B cell (primary cell): ENCODE results near the gene CKAP2L. TPM values are rescaled to one million over a fixed set of nuclear protein-coding genes. Genes with fewer than 3 reads are reported as not detected.

Experiments
- ATAC-seq: fragments of 200-7000 bp; cut with Tn5 transposase; one replicate; pipeline ENCODE4 v1.10.0; 2021; ENCODE audit warnings: low read depth, mild to moderate bottlenecking, moderate number of reproducible peaks, moderate library complexity
- CTCF ChIA-PET: fragments of 350-600 bp; sonication (Branson Sonifier 250); formaldehyde crosslinking; loops from one replicate; lab custom pipeline; 2021; ENCODE audit warnings: antibody characterized with exemption, inconsistent platforms; lab: Charles Lee
- POLR2A ChIA-PET: fragments of 350-600 bp; sonication (Branson Sonifier 250); formaldehyde crosslinking; loops from one replicate; lab custom pipeline; 2021; ENCODE audit warnings: antibody characterized with exemption; lab: Charles Lee
- DNase-seq: peaks from one replicate; pipeline ENCODE4 v3.0.0; 2013
- H2AFZ ChIP-seq: 2 replicates; pipeline ENCODE4 v1.6.1; 2012; ENCODE audit warnings: mild to moderate bottlenecking, low read depth, low read length; ENCODE audit not compliant: insufficient read depth, poor library complexity, severe bottlenecking
- H3K27ac ChIP-seq, 2 donors: 1 replicate in 1 of 2; 2 replicates in 1 of 2; pipeline ENCODE4 v1.5.1; 2012 to 2013; ENCODE audit warnings: low read length in 2 of 2, mild to moderate bottlenecking in 2 of 2, moderate library complexity in 1 of 2
- H3K27me3 ChIP-seq, 4 experiments: fragments of 200-600 bp in 1 of 4; sonication (generic) in 1 of 4; replicated peaks in 1 of 4; 1 replicate in 2 of 4; 2 replicates in 2 of 4; pipeline versions ENCODE4 v1.6.1 to v1.7.0; 2013 to 2016; ENCODE audit warnings: low read length in 3 of 4, mild to moderate bottlenecking in 2 of 4, mixed read lengths in 1 of 4, moderate library complexity in 1 of 4; ENCODE audit not compliant: insufficient read depth in 4 of 4, control insufficient read depth in 3 of 4; ENCODE audit errors: control extremely low read depth in 1 of 4
- H3K36me3 ChIP-seq, 2 experiments: replicated peaks in 1 of 2; 1 replicate in 1 of 2; 2 replicates in 1 of 2; pipeline versions ENCODE4 v1.6.1 to v1.7.1; 2013; ENCODE audit warnings: low read length in 1 of 2; ENCODE audit not compliant: insufficient read depth in 2 of 2, control insufficient read depth in 1 of 2; ENCODE audit errors: control extremely low read depth in 1 of 2, extremely low read depth in 1 of 2
- H3K4me1 ChIP-seq, 2 donors: fragments of 200-600 bp in 1 of 2; sonication (generic) in 1 of 2; 1 replicate in 1 of 2; 2 replicates in 1 of 2; pipeline versions ENCODE4 v1.5.1 to v1.6.1; 2013 to 2017; ENCODE audit warnings: low read length in 2 of 2; ENCODE audit not compliant: control insufficient read depth in 2 of 2, insufficient read depth in 2 of 2
- H3K4me2 ChIP-seq: replicated peaks from 2 replicates; pipeline ENCODE3; 2012; ENCODE audit warnings: mild to moderate bottlenecking, low read depth, low read length; ENCODE audit not compliant: poor library complexity, severe bottlenecking
- H3K4me3 ChIP-seq, 5 experiments: fragments of 200-600 bp in 1 of 5; sonication (generic) in 1 of 5; 1 replicate in 3 of 5; 2 replicates in 2 of 5; pipeline versions ENCODE4 v1.5.1 to v1.7.0; 2011 to 2016; ENCODE audit warnings: low read length in 4 of 5, mild to moderate bottlenecking in 4 of 5, low read depth in 2 of 5, control low read depth in 1 of 5, moderate library complexity in 1 of 5; ENCODE audit not compliant: insufficient read depth in 1 of 5; ENCODE audit errors: control extremely low read depth in 1 of 5, extremely low read depth in 1 of 5
- H3K79me2 ChIP-seq: fragments of 200-600 bp; sonication (generic); one replicate; pipeline ENCODE4 v1.6.0; 2016; ENCODE audit warnings: low read length; ENCODE audit not compliant: control insufficient read depth, insufficient read depth
- H3K9ac ChIP-seq: fragments of 200-600 bp; sonication (generic); 2 replicates; pipeline ENCODE4 v1.6.1; 2017; ENCODE audit warnings: mild to moderate bottlenecking, low read length, moderate library complexity
- H3K9me3 ChIP-seq, 3 donors: one replicate each; pipeline versions ENCODE4 v1.6.1 to v1.7.1; 2013; ENCODE audit warnings: low read length in 2 of 3; ENCODE audit not compliant: control insufficient read depth in 2 of 3, insufficient read depth in 1 of 3; ENCODE audit errors: control extremely low read depth in 1 of 3
- H4K20me1 ChIP-seq: 2 replicates; pipeline ENCODE4 v1.6.0; 2012; ENCODE audit warnings: mild to moderate bottlenecking, low read length; ENCODE audit not compliant: insufficient read depth, control insufficient read depth, poor library complexity, severe bottlenecking
- H3K27ac Mint-ChIP-seq: one replicate; pipeline ENCODE4 v1.8.0; 2021; ENCODE audit warnings: mixed read lengths
- H3K27me3 Mint-ChIP-seq: one replicate; pipeline ENCODE4 v1.8.0; 2021; ENCODE audit warnings: mixed read lengths
- H3K4me1 Mint-ChIP-seq: one replicate; pipeline ENCODE4 v1.8.0; 2021; ENCODE audit warnings: mixed read lengths
- H3K4me3 Mint-ChIP-seq: one replicate; pipeline ENCODE4 v1.8.0; 2021; ENCODE audit warnings: mixed read lengths
- H3K9me3 Mint-ChIP-seq: one replicate; pipeline ENCODE4 v1.8.0; 2022; ENCODE audit warnings: mixed read lengths; ENCODE audit not compliant: insufficient read depth
- CTCF ChIP-seq: fragments of 200-600 bp; IDR thresholded peaks from one replicate; pipeline ENCODE4 v1.8.0; 2022; ENCODE audit warnings: antibody characterized with exemption, mild to moderate bottlenecking
- EZH2 ChIP-seq: IDR thresholded peaks from 2 replicates; pipeline ENCODE4 v1.6.1; 2012; ENCODE audit warnings: borderline replicate concordance, low read depth, mild to moderate bottlenecking, moderate library complexity, low read length; ENCODE audit not compliant: insufficient read depth, poor library complexity, severe bottlenecking
- WGBS: methylation state at CpG from one replicate; pipeline ENCODE4 v1.1.5; 2013; ENCODE audit warnings: missing lambda C conversion rate; ENCODE audit not compliant: insufficient coverage; 5-methylcytosine and 5-hydroxymethylcytosine counted together
- intact Hi-C: fragments of 100-400 bp; cut with micrococcal nuclease; formaldehyde crosslinking; loops from one replicate; pipeline ENCODE4 v1.10.0; 2022
- polyA plus RNA-seq: library from polyadenylated mRNA; depleted of rRNA; stranded (reverse); fragments of >200 nt; gene quantifications from 2 replicates; pipeline ENCODE4 v1.2.3, GENCODE V29; 2012
- total RNA-seq, 2 donors: library from RNA; stranded (reverse); fragments of 120-200 nt in 1 of 2; gene quantifications; 1 replicate in 1 of 2; 2 replicates in 1 of 2; pipeline versions ENCODE4 v1.2.3 to v1.2.4, GENCODE V29; 2013 to 2022

CKAP2L gene
- total and polyA plus RNA-seq, 2 donors (not counting 1 experiment from before 2014, with no cell fraction given), result 0.01 to 0.25 TPM

- Mint-ChIP-seq H3K4me3 (peak overlapping the region; percentile 80), H3K27me3 (no peaks in the 10 kb centered on the region), H3K27ac (peak overlapping the region; percentile 88), H3K9me3 (no peaks in the 10 kb centered on the region), H3K4me1 (peaks cover 17% of the 10 kb centered on the region)
- Histone ChIP-seq H2AFZ (peak overlapping the region; percentile 45), H3K27ac (no peak overlapping the region), H3K4me2 (peak overlapping the region; percentile 57), H4K20me1 (no peaks in the 10 kb centered on the region), H3K9ac (no peak overlapping the region), H3K4me3 (no peak overlapping the region), H3K79me2 (no peaks in the 10 kb centered on the region), H3K9me3 (no peaks in the 10 kb centered on the region), H3K36me3 (no peaks in the 10 kb centered on the region), H3K27me3 (no peaks in the 10 kb centered on the region), H3K4me1 (peaks cover 8 to 25% of the 10 kb centered on the region in 2 donors)
- ATAC-seq, result peak; percentile 48
- peak; percentile 52 for DNase-seq
- ChIA-PET POLR2A (interaction anchor here (0.5 to 3.8 kb wide), 8 partner anchors 11 to 126 kb away, joined by 3 to 19 read pairs (median 4); partner anchors contain the start of gene SLC20A1), CTCF (interaction anchor here (0.7 to 19.8 kb wide), 32 partner anchors 7 to 604 kb away, joined by 3 to 496 read pairs (median 4); partner anchors contain the start of genes CHCHD5 and SLC20A1)
- TF ChIP-seq EZH2 (no peak), CTCF (no peak)
- intact Hi-C loops, result loop anchor here (1.0 to 10.0 kb wide), 8 partner anchors 17 to 671 kb away; partner anchors contain the start of genes CHCHD5, POLR1B, SLC20A1 and TMEM87B
- 74% methylated on average over 8 of the region's 15 CpGs for WGBS
Observed at GRCh38 chr2:112725545-112726457, 38.6 kb downstream of the CKAP2L start.
